Lower leg skin (tissue), 3 donors: ENCODE results near the gene ABCD1.

Source experiments
- POLR2A ChIP-seq, 2 donors: fragments of 450-650 bp; IDR thresholded peaks; one replicate each; pipeline ENCODE4 v1.6.1; 2016 to 2017; ENCODE audit warnings: antibody characterized with exemption in 2 of 2, mild to moderate bottlenecking in 1 of 2, moderate library complexity in 1 of 2
- TF ChIP-seq, protein P1 (sequence below), 3 donors: fragments of 450-650 bp; IDR thresholded peaks; one replicate each; pipeline ENCODE4 v1.5.1; 2016; ENCODE audit warnings: antibody characterized with exemption in 3 of 3, mild to moderate bottlenecking in 3 of 3, moderate library complexity in 2 of 3

DNA sequence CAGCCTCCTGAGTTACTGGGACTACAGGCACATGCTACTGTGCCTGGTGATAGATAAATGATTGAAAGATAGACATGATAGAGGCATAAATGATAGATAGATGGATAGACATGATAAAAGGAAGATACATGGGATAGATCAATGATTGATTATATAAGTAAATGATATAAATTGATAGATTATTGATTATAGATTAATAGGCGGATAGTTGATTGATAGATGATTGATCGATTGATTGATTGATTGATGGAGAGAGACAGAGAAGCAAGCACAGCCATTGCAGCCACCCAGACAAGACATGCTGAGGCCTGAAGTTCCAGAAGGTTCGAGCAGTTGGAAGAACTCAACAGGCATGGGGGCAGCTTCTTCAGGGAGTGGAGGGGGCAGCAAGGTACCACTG, 21.7 kb downstream of the ABCD1 start:
- TF ChIP-seq, protein P1, sequence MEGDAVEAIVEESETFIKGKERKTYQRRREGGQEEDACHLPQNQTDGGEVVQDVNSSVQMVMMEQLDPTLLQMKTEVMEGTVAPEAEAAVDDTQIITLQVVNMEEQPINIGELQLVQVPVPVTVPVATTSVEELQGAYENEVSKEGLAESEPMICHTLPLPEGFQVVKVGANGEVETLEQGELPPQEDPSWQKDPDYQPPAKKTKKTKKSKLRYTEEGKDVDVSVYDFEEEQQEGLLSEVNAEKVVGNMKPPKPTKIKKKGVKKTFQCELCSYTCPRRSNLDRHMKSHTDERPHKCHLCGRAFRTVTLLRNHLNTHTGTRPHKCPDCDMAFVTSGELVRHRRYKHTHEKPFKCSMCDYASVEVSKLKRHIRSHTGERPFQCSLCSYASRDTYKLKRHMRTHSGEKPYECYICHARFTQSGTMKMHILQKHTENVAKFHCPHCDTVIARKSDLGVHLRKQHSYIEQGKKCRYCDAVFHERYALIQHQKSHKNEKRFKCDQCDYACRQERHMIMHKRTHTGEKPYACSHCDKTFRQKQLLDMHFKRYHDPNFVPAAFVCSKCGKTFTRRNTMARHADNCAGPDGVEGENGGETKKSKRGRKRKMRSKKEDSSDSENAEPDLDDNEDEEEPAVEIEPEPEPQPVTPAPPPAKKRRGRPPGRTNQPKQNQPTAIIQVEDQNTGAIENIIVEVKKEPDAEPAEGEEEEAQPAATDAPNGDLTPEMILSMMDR (IDR thresholded peaks at IDR 0.05), result no peak
- no peak for TF ChIP-seq POLR2A (IDR thresholded peaks at IDR 0.05)
